ENCODE data around the gene ARMC6. TPM values are rescaled to one million over a fixed set of nuclear protein-coding genes. Genes with fewer than 3 reads are reported as not detected.

ARMC6 gene
- total and polyA plus RNA-seq, 2 donors (not counting 3 experiments of a cell fraction or from before 2014, with no cell fraction given), result 33.9 to 44.7 TPM

DNA sequence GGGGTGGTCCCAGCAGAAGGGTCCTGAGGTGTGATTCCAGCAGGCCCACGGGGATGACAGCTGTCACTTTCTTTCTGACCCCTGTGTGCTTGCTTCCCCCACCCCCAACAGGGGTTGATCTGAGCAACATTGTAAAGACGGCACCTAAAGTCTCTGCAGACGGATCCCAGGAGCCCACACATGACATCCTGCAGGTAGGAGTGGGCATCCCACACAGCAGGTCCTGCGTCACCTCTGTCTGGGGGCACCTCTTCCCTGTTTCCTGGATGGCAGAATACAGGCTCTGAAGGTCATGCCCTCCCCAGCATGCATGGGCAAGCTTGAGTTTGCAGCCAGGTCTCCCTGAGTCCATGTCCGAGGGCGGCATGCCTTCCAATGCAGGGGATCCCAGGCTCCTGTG, 10.5 kb downstream of the ARMC6 start:
- H3K4me3 ChIP-seq (replicated peaks in 1 of 3; ENCODE audit: insufficient read depth in 1 of 3, low read depth in 1 of 3, low read length in 3 of 3), result no peak overlapping the region
- H3K36me3 ChIP-seq (ENCODE audit: control insufficient read depth in 2 of 2, extremely low read depth in 1 of 2, insufficient read depth in 2 of 2, low read length in 2 of 2), result peaks cover 3 to 12% of the 10 kb centered on the region in 2 experiments
- FAIRE-seq, result no peak
- H3K9me1 ChIP-seq (replicated peaks; ENCODE audit: control insufficient read depth, extremely low read depth, insufficient read depth, low read length), result no peaks in the 10 kb centered on the region
- no peaks in the 10 kb centered on the region for H4K20me1 ChIP-seq (replicated peaks; ENCODE audit: control insufficient read depth, extremely low read depth, insufficient read depth, low read length)
- POLR2A ChIA-PET, result no interaction called here
- DNase-seq (ENCODE audit: low read depth, low spot score), result no peak
- H3K9me3 ChIP-seq (replicated peaks; ENCODE audit: control insufficient read depth, insufficient read depth, low read length), result no peaks in the 10 kb centered on the region
- CTCF ChIA-PET, result no interaction called here
- no TSS peak for BruUV-seq (replicated peaks)
- dilution Hi-C loops (cut with MboI; ENCODE audit: extremely low pct_ligation_motif_present, low sequenced_read_pairs), result no loop called here
- no peak for TF ChIP-seq GATA2 (IDR thresholded peaks at IDR 0.05; ENCODE audit: insufficient read depth, insufficient read length, low read depth, low read length)
- no peak for TF ChIP-seq EZH2 (IDR thresholded peaks at IDR 0.05; ENCODE audit: borderline replicate concordance, low read depth, low read length, severe bottlenecking)
- TF ChIP-seq JUN (IDR thresholded peaks at IDR 0.05; ENCODE audit: borderline replicate concordance, insufficient read depth, insufficient read length, low read depth), result no peak
- no peak for TF ChIP-seq MYC (IDR thresholded peaks at IDR 0.05; ENCODE audit: low read depth, low read length)
- TF ChIP-seq POLR2AphosphoS5 (IDR thresholded peaks at IDR 0.05; ENCODE audit: insufficient read depth, low read depth, low read length), result no peak
- no peak for TF ChIP-seq POLR2A (IDR thresholded peaks at IDR 0.05; ENCODE audit: low read depth, low read length)
- TF ChIP-seq FOS (IDR thresholded peaks at IDR 0.05; ENCODE audit: borderline replicate concordance, insufficient read depth, low read length), result no peak
- TF ChIP-seq, protein P1, sequence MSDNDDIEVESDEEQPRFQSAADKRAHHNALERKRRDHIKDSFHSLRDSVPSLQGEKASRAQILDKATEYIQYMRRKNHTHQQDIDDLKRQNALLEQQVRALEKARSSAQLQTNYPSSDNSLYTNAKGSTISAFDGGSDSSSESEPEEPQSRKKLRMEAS (IDR thresholded peaks at IDR 0.05; ENCODE audit: insufficient read depth, insufficient read length), result no peak
- no peak for TF ChIP-seq CTCF (IDR thresholded peaks at IDR 0.05; ENCODE audit: extremely low read depth in 1 of 2, insufficient read depth in 1 of 2, low read depth in 1 of 2, low read length in 2 of 2)
- intact Hi-C loops (cut with micrococcal nuclease), result no loop called here
- H3K27ac ChIP-seq (ENCODE audit: insufficient read depth, low read depth, low read length), result no peak overlapping the region
- no peaks in the 10 kb centered on the region for H3K27me3 ChIP-seq (ENCODE audit: control insufficient read depth in 2 of 2, insufficient read depth in 2 of 2, low read length in 2 of 2)
- no peak overlapping the region for H3K9ac ChIP-seq (replicated peaks; ENCODE audit: extremely low read depth, insufficient read depth, low read length)
- peaks cover 10% of the 10 kb centered on the region for H3K79me2 ChIP-seq (ENCODE audit: control insufficient read depth, insufficient read depth, low read length)
- H3K4me1 ChIP-seq (ENCODE audit: control insufficient read depth, extremely low read depth, insufficient read depth, low read length), result no peaks in the 10 kb centered on the region
- no peak overlapping the region for H2AFZ ChIP-seq (ENCODE audit: low read depth, low read length)
- no peak overlapping the region for H3K4me2 ChIP-seq (ENCODE audit: insufficient read depth, low read length)

Measured in endothelial cell of umbilical vein (primary cell).